Upper lobe of right lung (tissue), 1 donor: ENCODE results near the gene CD19. TPM values are rescaled to one million over a fixed set of nuclear protein-coding genes. Genes with fewer than 3 reads are reported as not detected.

Experiments used
- ATAC-seq: fragments of 200-7000 bp; cut with Tn5 transposase; one replicate; pipeline ENCODE4 v1.9.1; 2020; ENCODE audit warnings: mild to moderate bottlenecking, moderate library complexity
- DNase-seq: peaks from one replicate; pipeline ENCODE4 v3.0.0-alpha.2; 2020
- H3K27ac ChIP-seq: fragments of 200-600 bp; one replicate; pipeline ENCODE4 v1.8.0; 2022
- H3K27me3 ChIP-seq: fragments of 200-600 bp; one replicate; pipeline ENCODE4 v1.8.0; 2022; ENCODE audit warnings: mild to moderate bottlenecking
- H3K36me3 ChIP-seq: fragments of 200-600 bp; one replicate; pipeline ENCODE4 v1.8.0; 2022
- H3K4me1 ChIP-seq: fragments of 200-600 bp; one replicate; pipeline ENCODE4 v1.8.0; 2022
- H3K4me3 ChIP-seq: fragments of 200-600 bp; one replicate; pipeline ENCODE4 v1.8.0; 2022; ENCODE audit warnings: mild to moderate bottlenecking
- H3K9me3 ChIP-seq: fragments of 200-600 bp; one replicate; pipeline ENCODE4 v1.8.0; 2022
- CTCF ChIP-seq: fragments of 200-600 bp; IDR thresholded peaks from one replicate; pipeline ENCODE4 v1.8.0; 2022; ENCODE audit warnings: antibody characterized with exemption
- intact Hi-C: fragments of 100-400 bp; cut with DNase I; formaldehyde crosslinking; loops from one replicate; pipeline ENCODE4 v1.11.0; 2022
- total RNA-seq: library from RNA; stranded (reverse); fragmentation: NEBNext Ultra II Directional; extraction: Animal tissue kit (Norgen Biotek cat#: 25700); gene quantifications from one replicate; pipeline ENCODE4 v1.2.1, GENCODE V29; 2021
- donor health status: DM: no; HTN: yes; CAD: no; lungs with severe emphysema.

CD19 gene
- total RNA-seq, 1 donor from 2014 or later, result not detected

DNA sequence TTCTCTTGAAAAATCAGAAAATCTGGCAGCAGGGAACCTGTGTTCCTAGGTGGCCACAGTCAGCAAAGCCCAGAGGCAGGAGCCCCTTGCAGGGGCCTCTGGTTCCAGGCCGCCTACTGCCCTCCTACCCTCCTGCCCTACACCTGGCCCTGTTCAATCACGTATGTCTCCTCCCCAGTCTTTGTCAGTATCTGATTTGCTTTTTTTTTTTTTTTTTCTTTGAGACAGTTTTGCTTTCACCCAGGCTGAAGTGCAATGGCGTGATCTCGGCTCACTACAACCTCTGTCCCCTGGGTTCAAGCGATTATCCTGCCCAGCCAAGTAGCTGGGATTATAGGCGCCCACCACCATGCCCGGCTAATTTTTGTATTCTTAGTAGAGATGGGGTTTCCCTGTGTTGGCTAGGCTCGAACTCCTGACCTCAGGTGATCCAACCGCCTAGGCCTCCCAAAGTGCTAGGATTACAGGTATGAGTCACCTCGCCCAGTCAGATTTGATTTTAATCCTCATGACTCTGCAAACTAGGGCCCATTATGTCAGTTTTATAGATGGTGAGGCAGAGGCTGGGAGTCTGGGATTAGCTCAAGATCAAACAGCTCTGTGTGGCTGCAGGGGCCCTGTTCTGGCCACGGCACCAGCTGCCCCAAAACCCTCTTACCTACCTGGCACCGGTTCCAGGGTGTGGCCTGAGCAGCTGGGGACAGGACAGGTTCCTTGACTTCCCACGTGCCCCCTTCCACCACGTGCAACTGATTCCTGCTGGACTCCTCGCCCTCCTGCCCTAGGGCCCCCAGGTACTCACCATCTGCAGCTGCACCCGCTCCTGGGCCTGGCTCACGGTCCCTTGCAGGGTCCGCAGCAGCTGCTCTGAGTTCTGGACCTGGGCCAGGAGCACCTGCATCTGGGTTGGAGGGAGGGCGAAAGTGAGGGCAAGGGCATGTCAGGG lies 21.4 kb upstream of the CD19 start:
- no peaks in the 10 kb centered on the region for H3K4me1 ChIP-seq
- peaks cover 57% of the 10 kb centered on the region for H3K36me3 ChIP-seq
- no peak overlapping the region for H3K27ac ChIP-seq
- no peak for TF ChIP-seq CTCF
- no peak overlapping the region for H3K4me3 ChIP-seq
- no peaks in the 10 kb centered on the region for H3K27me3 ChIP-seq
- DNase-seq (no peak), ATAC-seq (peak; percentile 16)
- H3K9me3 ChIP-seq, result no peaks in the 10 kb centered on the region
- intact Hi-C loops, result no loop called here

GRCh38 chr16:28912558-28912957 lies 19.2 kb upstream of the CD19 start:
- ATAC-seq (no peak), DNase-seq (no peak)
- Histone ChIP-seq H3K36me3 (peaks cover 71% of the 10 kb centered on the region), H3K4me3 (no peak overlapping the region), H3K27me3 (no peaks in the 10 kb centered on the region), H3K4me1 (no peaks in the 10 kb centered on the region), H3K27ac (no peak overlapping the region), H3K9me3 (no peaks in the 10 kb centered on the region)
- TF ChIP-seq CTCF, result no peak
- intact Hi-C loops, result no loop called here

DNA sequence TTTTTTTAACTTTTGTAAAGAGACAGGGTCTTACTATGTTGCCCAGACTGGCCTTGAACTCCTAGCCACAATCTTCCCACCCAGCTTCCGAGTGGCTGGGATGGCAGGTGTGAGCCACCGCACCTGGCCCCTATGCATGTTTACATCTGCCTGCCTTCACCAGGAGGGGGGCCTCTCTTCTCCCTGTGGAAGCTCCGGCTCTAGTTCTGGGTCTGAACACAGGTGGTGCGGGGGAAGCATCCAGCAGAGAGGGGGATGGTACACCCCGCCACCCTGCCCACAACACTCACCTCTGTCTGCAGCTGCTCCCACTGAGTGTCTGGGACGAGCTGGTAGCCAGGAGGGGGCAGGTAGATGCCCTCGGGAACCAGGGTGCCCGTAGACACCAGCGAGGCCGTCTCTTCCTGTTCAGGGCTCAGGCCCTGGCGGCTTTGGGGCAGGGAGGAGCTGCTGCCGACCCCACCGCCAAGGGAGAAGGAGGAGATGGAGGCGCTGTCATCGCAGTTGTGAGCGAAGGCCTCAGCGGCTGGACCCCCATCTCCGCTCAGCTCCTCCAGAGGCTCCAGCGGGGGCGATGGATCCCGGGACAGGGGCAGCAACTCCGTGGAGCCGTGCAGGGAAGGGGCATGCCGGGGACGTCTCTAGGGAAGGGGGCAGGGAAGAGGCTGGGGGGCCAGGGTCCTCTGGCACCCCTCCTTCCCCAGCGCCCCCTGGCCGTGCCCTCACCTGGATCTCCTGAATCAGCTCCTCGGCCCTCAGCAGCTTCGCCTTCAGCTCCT lies 17.6 kb upstream of the CD19 start:
- no peak for DNase-seq
- H3K27ac ChIP-seq, result no peak overlapping the region
- no peak for TF ChIP-seq CTCF

DNA sequence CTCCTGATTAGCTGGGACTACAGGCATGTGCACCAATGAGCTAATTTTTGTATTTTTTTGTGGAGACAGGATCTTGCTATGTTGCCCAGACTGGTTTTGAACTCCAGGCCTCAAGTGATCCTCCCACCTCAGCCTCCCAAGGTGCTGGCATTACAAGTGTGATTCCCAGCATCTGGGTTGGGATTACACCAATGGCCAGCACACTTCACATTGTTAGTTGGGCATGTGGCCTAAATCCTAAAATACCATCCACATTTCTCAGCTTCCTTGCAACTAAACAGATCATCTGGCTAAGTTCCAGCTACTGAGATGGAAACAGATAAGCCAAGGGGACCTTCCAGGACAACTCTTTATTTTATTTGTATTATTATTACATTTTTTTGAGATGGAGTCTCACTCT lies 16.6 kb upstream of the CD19 start:
- intact Hi-C loops, result no loop called here
- Histone ChIP-seq H3K27me3 (no peaks in the 10 kb centered on the region), H3K4me1 (no peaks in the 10 kb centered on the region), H3K4me3 (no peak overlapping the region), H3K9me3 (no peaks in the 10 kb centered on the region), H3K27ac (no peak overlapping the region), H3K36me3 (peaks cover 73% of the 10 kb centered on the region)
- no peak for TF ChIP-seq CTCF
- DNase-seq, result no peak
- ATAC-seq, result no peak

More for the DNA sequence above, 17.6 kb upstream of the CD19 start:
- no peaks in the 10 kb centered on the region for H3K9me3 ChIP-seq
- ATAC-seq, result no peak
- no peak overlapping the region for H3K4me3 ChIP-seq
- intact Hi-C loops, result no loop called here
- H3K27me3 ChIP-seq, result no peaks in the 10 kb centered on the region
- H3K36me3 ChIP-seq, result peaks cover 69% of the 10 kb centered on the region
- H3K4me1 ChIP-seq, result no peaks in the 10 kb centered on the region

- no peak for TF ChIP-seq CTCF
- Histone ChIP-seq H3K9me3 (no peaks in the 10 kb centered on the region), H3K4me3 (no peak overlapping the region), H3K36me3 (peaks cover 70% of the 10 kb centered on the region), H3K27ac (no peak overlapping the region), H3K27me3 (no peaks in the 10 kb centered on the region), H3K4me1 (no peaks in the 10 kb centered on the region)
- ATAC-seq, result no peak
- intact Hi-C loops, result no loop called here
- DNase-seq, result no peak
Measured at GRCh38 chr16:28917095-28917494, 14.7 kb upstream of the CD19 start.
